Esophagus muscularis mucosa (tissue), 4 donors: ENCODE data around the gene FSHB. TPM values are rescaled to one million over a fixed set of nuclear protein-coding genes. Genes with fewer than 3 reads are reported as not detected.
"Not testable (repeated sequence)": the region's sequence is repeated elsewhere in the genome, so short reads cannot be mapped to it uniquely, and the experiment has no call there.

Experiments used
- DNase-seq: peaks from one replicate; pipeline ENCODE4 v3.0.0-alpha.2; 2017; ENCODE audit errors: extremely low spot score
- H3K27ac ChIP-seq, 4 donors: fragments of 200-600 bp; sonication (generic); replicated peaks in 1 of 4; 1 replicate in 3 of 4; 2 replicates in 1 of 4; pipeline ENCODE4 v1.5.1; 2016 to 2019; ENCODE audit warnings: mild to moderate bottlenecking in 1 of 4
- H3K27me3 ChIP-seq, 4 donors: fragments of 200-600 bp; sonication (generic); one replicate each; pipeline versions ENCODE4 v1.5.1 to v1.6.0; 2016 to 2019
- H3K36me3 ChIP-seq, 4 donors: fragments of 200-600 bp; sonication (generic); one replicate each; pipeline ENCODE4 v1.5.1; 2016 to 2019
- H3K4me1 ChIP-seq, 4 donors: fragments of 200-600 bp; sonication (generic); one replicate each; pipeline ENCODE4 v1.5.1; 2016 to 2019
- H3K4me3 ChIP-seq, 4 donors: fragments of 200-600 bp; sonication (generic); 1 replicate in 2 of 4; 2 replicates in 2 of 4; pipeline ENCODE4 v1.5.1; 2016 to 2019; ENCODE audit warnings: mild to moderate bottlenecking in 4 of 4, moderate library complexity in 1 of 4
- H3K9me3 ChIP-seq, 4 donors: fragments of 200-600 bp; sonication (generic); 1 replicate in 3 of 4; 2 replicates in 1 of 4; pipeline ENCODE4 v1.5.1; 2016 to 2019
- EP300 ChIP-seq: sonication (generic); formaldehyde crosslinking; IDR thresholded peaks from one replicate; pipeline ENCODE4 v1.6.1; 2017; ENCODE audit warnings: antibody characterized with exemption
- POLR2A ChIP-seq: fragments of 450-650 bp; IDR thresholded peaks from one replicate; pipeline ENCODE4 v1.6.1; 2017; ENCODE audit warnings: antibody characterized with exemption, moderate library complexity, mild to moderate bottlenecking, low read depth
- POLR2AphosphoS5 ChIP-seq, 2 donors: sonication (generic); formaldehyde crosslinking; IDR thresholded peaks; one replicate each; pipeline ENCODE4 v1.6.1; 2017; ENCODE audit warnings: antibody characterized with exemption in 2 of 2
- WGBS: methylation state at CpG from one replicate; pipeline ENCODE4 v1.1.5; 2018; 5-methylcytosine and 5-hydroxymethylcytosine counted together
- intact Hi-C: fragments of 100-400 bp; cut with DNase I; formaldehyde crosslinking; loops from one replicate; pipeline ENCODE4 v1.15.1; 2023
- total RNA-seq, 4 donors: library from RNA; depleted of rRNA; stranded (reverse); fragments of >200 nt; gene quantifications; one replicate each; pipeline versions ENCODE4 v1.1.0 to v1.2.1, GENCODE V29; 2016
- TF ChIP-seq, protein P1 (sequence below), 3 experiments: fragments of 200-600 bp in 2 of 3; fragments of 450-650 bp in 1 of 3; sonication (generic) in 2 of 3; IDR thresholded peaks; one replicate each; pipeline ENCODE4 v1.5.1; 2017 to 2019; ENCODE audit warnings: antibody characterized with exemption in 3 of 3, mild to moderate bottlenecking in 2 of 3, moderate library complexity in 1 of 3

The FSHB gene
- total RNA-seq, 4 donors from 2014 or later: not detected

DNA sequence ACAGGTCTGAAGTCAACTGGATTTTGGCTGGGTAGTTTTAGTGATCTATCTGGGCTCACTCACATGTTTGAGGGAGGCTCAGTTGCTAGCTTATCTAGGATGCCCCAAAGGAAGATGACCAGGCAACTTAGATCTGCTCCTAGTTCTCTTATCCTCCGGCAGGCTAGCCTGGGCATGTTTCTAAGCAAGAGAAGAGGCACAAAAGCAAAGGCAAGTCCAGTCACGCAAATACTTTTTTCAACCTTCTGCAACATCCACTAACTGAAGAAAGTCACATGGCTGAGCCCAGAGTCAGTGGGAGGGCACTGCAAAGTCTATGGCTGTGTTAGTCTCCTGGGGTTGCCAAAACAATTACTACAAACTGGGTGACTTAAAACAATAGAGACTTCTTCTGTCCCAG is 32.9 kb upstream of the FSHB start:
- H3K4me3 ChIP-seq: no peak overlapping the region
- no peak for DNase-seq
- no peaks in the 10 kb centered on the region for H3K9me3 ChIP-seq
- no peaks in the 10 kb centered on the region for H3K36me3 ChIP-seq
- TF ChIP-seq EP300 (no peak), POLR2A (no peak)
- TF ChIP-seq, protein P1, sequence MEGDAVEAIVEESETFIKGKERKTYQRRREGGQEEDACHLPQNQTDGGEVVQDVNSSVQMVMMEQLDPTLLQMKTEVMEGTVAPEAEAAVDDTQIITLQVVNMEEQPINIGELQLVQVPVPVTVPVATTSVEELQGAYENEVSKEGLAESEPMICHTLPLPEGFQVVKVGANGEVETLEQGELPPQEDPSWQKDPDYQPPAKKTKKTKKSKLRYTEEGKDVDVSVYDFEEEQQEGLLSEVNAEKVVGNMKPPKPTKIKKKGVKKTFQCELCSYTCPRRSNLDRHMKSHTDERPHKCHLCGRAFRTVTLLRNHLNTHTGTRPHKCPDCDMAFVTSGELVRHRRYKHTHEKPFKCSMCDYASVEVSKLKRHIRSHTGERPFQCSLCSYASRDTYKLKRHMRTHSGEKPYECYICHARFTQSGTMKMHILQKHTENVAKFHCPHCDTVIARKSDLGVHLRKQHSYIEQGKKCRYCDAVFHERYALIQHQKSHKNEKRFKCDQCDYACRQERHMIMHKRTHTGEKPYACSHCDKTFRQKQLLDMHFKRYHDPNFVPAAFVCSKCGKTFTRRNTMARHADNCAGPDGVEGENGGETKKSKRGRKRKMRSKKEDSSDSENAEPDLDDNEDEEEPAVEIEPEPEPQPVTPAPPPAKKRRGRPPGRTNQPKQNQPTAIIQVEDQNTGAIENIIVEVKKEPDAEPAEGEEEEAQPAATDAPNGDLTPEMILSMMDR (IDR thresholded peaks at IDR 0.05): no peak
- no peaks in the 10 kb centered on the region for H3K27me3 ChIP-seq
- H3K4me1 ChIP-seq: peaks cover 0 to 5% (median 2%) of the 10 kb centered on the region in 4 donors
- intact Hi-C loops: loop anchor here (2.0 to 10.0 kb wide), 2 partner anchors 67 to 763 kb away; no protein-coding TSS in a partner anchor
- 92% methylated on average over 2 of the region's 2 CpGs for WGBS
- H3K27ac ChIP-seq: no peak overlapping the region

DNA sequence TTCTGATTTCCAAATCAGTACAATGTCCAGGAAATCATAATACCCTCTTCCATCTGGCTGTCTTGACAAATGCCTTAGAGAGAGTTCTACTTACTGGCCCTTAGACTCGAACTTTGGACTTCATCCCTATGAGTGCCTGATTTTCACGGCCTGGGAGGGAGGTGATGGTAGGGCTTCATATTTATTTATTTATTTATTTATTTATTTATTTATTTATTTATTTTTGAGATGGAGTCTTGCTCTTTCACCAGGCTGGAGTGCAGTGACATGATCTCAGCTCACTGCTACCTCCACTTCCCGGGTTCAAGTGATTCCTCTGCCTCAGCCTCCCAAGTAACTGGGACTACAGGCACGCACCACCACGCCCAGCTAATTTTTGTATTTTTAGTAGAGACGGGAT is 27.8 kb upstream of the FSHB start:
- 85% methylated on average over 6 of the region's 6 CpGs for WGBS
- DNase-seq, intact Hi-C loops: not testable (repeated sequence)

DNA sequence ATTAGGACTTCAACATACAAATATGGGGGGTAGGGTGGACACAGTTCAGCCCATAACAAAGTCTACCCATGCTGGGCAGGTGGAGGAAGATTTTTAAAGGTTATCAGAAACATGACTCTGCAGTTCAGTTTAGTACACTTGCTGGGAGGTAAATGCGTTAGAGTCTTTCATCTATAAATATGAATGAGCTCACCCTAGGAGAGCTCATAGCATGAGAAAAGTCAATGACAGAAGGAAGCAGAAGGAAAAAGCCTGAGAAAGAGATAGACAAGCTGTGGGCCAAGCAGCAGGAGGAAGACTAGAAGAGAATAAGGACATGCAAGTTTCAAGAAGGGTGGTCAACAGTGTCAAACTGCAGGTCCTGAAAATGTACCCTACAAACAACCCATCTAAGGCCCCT is 27.0 kb upstream of the FSHB start:
- no peak for DNase-seq
- H3K9me3 ChIP-seq: no peaks in the 10 kb centered on the region
- no peaks in the 10 kb centered on the region for H3K36me3 ChIP-seq
- H3K4me3 ChIP-seq: no peak overlapping the region
- H3K27ac ChIP-seq: no peak overlapping the region
- 70% methylated on average over 1 of the region's 1 CpG for WGBS
- intact Hi-C loops: no loop called here
- no peaks in the 10 kb centered on the region for H3K27me3 ChIP-seq
- H3K4me1 ChIP-seq: no peaks in the 10 kb centered on the region
- TF ChIP-seq EP300 (no peak), POLR2A (no peak), POLR2AphosphoS5 (IDR thresholded peaks at IDR 0.05) (no peak)
- TF ChIP-seq, protein P1 (IDR thresholded peaks at IDR 0.05): no peak

More for the DNA sequence above, 27.8 kb upstream of the FSHB start:
- not testable (repeated sequence) for H3K27ac ChIP-seq, H3K4me3 ChIP-seq, H3K36me3 ChIP-seq, H3K27me3 ChIP-seq, H3K4me1 ChIP-seq, H3K9me3 ChIP-seq

DNA sequence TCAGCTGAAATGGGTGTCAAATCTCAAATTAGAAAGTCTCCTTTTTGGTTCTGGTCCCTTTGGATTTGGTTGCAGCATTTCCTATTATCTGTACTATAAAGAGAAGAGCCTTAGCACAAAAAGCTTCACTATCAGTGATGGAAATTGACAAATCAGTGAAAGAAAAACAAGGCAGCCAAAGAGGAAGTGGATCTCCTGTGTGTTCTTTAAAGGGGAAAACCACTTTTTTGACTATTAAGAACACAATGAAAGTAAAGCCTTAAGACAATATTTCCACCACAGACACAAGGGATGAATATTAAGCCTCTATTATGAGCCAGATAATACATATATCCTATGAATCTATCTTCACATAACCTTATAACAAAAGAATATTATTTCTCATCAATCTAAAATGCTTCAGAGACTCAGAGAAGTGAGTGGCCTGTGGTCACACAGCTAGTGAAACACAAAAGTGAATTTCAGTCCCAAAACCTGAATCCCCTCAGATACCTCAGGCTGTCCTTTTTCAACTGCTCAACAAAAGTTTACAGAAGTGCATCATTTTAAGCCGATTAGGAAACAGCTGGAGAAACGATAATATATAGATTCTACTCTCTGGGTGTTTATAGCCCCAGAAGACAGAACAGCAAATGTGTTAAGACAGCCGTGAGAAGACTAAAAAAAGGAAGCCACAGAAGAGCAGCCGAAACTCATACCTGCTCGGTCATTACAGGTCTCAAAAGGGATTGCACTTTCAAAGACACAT is 24.4 kb upstream of the FSHB start:
- 68% methylated on average over 5 of the region's 5 CpGs for WGBS
- Histone ChIP-seq H3K4me3 (no peak overlapping the region), H3K9me3 (no peaks in the 10 kb centered on the region), H3K4me1 (no peaks in the 10 kb centered on the region), H3K36me3 (no peaks in the 10 kb centered on the region), H3K27me3 (no peaks in the 10 kb centered on the region), H3K27ac (no peak overlapping the region)
- intact Hi-C loops: no loop called here
- TF ChIP-seq POLR2A: no peak
- TF ChIP-seq, protein P1 (IDR thresholded peaks at IDR 0.05): no peak
- no peak for TF ChIP-seq POLR2AphosphoS5 (IDR thresholded peaks at IDR 0.05)
- TF ChIP-seq EP300: no peak
- no peak for DNase-seq

DNA sequence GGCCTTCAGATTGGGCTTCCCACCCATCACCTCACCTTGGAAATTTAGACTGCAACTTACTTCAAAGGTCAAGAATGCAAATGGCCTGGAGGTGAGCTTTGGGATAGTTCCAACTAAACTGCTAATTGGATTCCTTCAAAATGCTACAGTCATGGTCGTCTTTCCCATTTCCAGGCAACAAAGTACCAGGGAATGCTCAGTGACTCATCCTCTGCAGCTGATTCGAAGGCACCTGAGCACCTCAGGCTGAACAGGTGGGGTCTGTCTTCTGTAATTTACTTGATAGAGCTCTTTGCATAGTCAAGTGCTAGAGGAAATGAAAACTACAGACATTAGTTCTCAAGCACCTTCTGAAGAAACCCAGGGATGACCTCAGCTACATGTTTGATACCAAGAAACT is 20.5 kb upstream of the FSHB start:
- Histone ChIP-seq H3K9me3 (no peaks in the 10 kb centered on the region), H3K4me1 (no peaks in the 10 kb centered on the region), H3K27ac (no peak overlapping the region), H3K36me3 (no peaks in the 10 kb centered on the region), H3K4me3 (no peak overlapping the region), H3K27me3 (no peaks in the 10 kb centered on the region)
- WGBS: 71% methylated on average over 2 of the region's 2 CpGs
- DNase-seq: no peak
- TF ChIP-seq POLR2AphosphoS5 (IDR thresholded peaks at IDR 0.05) (no peak), POLR2A (no peak), EP300 (no peak)
- TF ChIP-seq, protein P1 (IDR thresholded peaks at IDR 0.05): no peak
- intact Hi-C loops: no loop called here
